Thyroid gland (tissue), 4 donors: Measurements from ENCODE around the gene SREK1IP1.

Source experiments
- POLR2A ChIP-seq, 2 donors: fragments of 450-650 bp; IDR thresholded peaks; one replicate each; pipeline ENCODE4 v1.6.1; 2017; ENCODE audit warnings: antibody characterized with exemption in 2 of 2, mild to moderate bottlenecking in 2 of 2, moderate library complexity in 1 of 2
- TF ChIP-seq, protein P1 (sequence below), 6 experiments: fragments of 200-600 bp in 3 of 6; fragments of 450-650 bp in 3 of 6; sonication (generic) in 3 of 6; IDR thresholded peaks; one replicate each; pipeline ENCODE4 v1.5.1; 2016 to 2019; ENCODE audit warnings: antibody characterized with exemption in 6 of 6, mild to moderate bottlenecking in 2 of 6, inconsistent platforms in 1 of 6, moderate library complexity in 1 of 6

DNA sequence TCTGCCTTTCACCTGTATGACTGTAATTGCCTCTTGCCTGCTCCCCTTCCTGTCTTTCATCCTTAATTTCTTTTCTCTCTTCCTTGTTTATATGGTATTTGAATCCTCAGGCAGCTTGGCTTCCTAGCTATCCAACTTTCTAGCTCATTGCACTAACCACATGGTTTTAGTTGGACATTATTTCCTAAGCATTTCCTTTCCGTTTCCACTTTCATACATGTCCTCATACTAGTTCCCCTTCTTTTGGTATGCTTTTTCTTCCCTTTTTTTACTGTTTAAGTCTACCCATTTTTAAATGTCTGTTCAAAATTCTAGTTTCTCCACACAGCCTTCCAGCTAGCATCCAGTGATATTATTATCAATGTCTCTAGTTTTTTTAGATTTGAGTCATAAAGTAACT, 6.8 kb upstream of the SREK1IP1 start:
- TF ChIP-seq, protein P1, sequence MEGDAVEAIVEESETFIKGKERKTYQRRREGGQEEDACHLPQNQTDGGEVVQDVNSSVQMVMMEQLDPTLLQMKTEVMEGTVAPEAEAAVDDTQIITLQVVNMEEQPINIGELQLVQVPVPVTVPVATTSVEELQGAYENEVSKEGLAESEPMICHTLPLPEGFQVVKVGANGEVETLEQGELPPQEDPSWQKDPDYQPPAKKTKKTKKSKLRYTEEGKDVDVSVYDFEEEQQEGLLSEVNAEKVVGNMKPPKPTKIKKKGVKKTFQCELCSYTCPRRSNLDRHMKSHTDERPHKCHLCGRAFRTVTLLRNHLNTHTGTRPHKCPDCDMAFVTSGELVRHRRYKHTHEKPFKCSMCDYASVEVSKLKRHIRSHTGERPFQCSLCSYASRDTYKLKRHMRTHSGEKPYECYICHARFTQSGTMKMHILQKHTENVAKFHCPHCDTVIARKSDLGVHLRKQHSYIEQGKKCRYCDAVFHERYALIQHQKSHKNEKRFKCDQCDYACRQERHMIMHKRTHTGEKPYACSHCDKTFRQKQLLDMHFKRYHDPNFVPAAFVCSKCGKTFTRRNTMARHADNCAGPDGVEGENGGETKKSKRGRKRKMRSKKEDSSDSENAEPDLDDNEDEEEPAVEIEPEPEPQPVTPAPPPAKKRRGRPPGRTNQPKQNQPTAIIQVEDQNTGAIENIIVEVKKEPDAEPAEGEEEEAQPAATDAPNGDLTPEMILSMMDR (IDR thresholded peaks at IDR 0.05), result no peak
- TF ChIP-seq POLR2A (IDR thresholded peaks at IDR 0.05), result no peak
